ENCODE data around the gene CUL3. TPM values are rescaled to one million over a fixed set of nuclear protein-coding genes. Genes with fewer than 3 reads are reported as not detected.

CUL3 gene
- total RNA-seq, 2 donors from 2014 or later = 47.4 to 74.1 TPM

GRCh38 chr2:224479826-224480225 is 105.3 kb downstream of the CUL3 start:
- no peak for DNase-seq (ENCODE audit: low spot score)
- Histone ChIP-seq H3K9me3 (no peaks in the 10 kb centered on the region), H3K27me3 (replicated peaks; ENCODE audit: insufficient read depth) (no peaks in the 10 kb centered on the region), H3K4me1 (ENCODE audit: control insufficient read depth in 1 of 2, low read depth in 2 of 2) (peaks cover 0 to 9% of the 10 kb centered on the region in 2 donors), H3K27ac (no peak overlapping the region), H3K4me3 (no peak overlapping the region), H3K36me3 (peaks cover 25% of the 10 kb centered on the region)
- ATAC-seq (ENCODE audit: insufficient number of reproducible peaks, low FRiP score, low read depth) = no peak
- TF ChIP-seq, protein P1, sequence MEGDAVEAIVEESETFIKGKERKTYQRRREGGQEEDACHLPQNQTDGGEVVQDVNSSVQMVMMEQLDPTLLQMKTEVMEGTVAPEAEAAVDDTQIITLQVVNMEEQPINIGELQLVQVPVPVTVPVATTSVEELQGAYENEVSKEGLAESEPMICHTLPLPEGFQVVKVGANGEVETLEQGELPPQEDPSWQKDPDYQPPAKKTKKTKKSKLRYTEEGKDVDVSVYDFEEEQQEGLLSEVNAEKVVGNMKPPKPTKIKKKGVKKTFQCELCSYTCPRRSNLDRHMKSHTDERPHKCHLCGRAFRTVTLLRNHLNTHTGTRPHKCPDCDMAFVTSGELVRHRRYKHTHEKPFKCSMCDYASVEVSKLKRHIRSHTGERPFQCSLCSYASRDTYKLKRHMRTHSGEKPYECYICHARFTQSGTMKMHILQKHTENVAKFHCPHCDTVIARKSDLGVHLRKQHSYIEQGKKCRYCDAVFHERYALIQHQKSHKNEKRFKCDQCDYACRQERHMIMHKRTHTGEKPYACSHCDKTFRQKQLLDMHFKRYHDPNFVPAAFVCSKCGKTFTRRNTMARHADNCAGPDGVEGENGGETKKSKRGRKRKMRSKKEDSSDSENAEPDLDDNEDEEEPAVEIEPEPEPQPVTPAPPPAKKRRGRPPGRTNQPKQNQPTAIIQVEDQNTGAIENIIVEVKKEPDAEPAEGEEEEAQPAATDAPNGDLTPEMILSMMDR (IDR thresholded peaks at IDR 0.05) = no peak

DNA sequence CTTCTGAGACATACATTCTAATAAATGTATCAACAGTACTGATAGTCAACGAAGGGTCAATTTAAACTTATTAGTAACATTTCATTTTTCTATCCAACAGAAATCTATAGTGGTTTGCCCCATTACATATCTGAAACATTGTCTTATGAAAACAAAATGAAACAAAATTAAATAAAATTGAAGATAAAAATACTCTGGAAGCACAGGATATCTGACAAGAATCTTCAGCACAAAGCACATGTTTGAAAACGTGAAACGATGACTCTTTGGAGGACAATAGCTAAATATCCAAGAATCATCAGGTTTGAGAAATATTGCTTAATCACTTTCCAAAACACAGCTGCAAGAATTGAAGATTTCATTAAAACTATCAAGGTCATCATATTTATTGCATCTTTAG is 112.3 kb downstream of the CUL3 start:
- Histone ChIP-seq H3K27ac (no peak overlapping the region), H3K4me3 (no peak overlapping the region), H3K36me3 (peaks cover 31% of the 10 kb centered on the region), H3K4me1 (ENCODE audit: control insufficient read depth in 1 of 2, low read depth in 2 of 2) (no peaks in the 10 kb centered on the region), H3K9me3 (no peaks in the 10 kb centered on the region), H3K27me3 (replicated peaks; ENCODE audit: insufficient read depth) (no peaks in the 10 kb centered on the region)
- DNase-seq (ENCODE audit: low spot score) = no peak
- TF ChIP-seq, protein P1 (IDR thresholded peaks at IDR 0.05) = no peak
- ATAC-seq (ENCODE audit: insufficient number of reproducible peaks, low FRiP score, low read depth) = no peak

DNA sequence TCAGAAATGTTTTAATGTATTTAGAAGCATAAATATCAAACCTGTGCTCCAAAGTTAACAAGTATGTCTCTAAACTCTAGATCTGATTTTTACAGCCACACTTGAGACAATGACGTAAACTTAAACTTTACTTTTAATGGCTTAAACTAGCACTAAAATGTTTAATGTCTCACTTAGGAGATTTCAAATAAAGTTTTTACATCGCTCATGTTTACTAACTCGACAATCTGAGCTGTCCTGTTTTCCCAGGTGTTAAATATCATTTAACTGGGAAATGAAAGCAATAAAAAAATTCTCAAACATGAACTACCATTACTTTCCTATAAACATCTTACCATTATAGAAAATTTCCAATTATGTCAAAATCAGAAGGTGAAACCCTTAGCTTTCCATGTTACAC is 113.0 kb downstream of the CUL3 start:
- no peak for ATAC-seq (ENCODE audit: insufficient number of reproducible peaks, low FRiP score, low read depth)
- Histone ChIP-seq H3K4me1 (ENCODE audit: control insufficient read depth in 1 of 2, low read depth in 2 of 2) (no peaks in the 10 kb centered on the region), H3K27ac (no peak overlapping the region), H3K9me3 (no peaks in the 10 kb centered on the region), H3K36me3 (peaks cover 25% of the 10 kb centered on the region), H3K4me3 (no peak overlapping the region), H3K27me3 (replicated peaks; ENCODE audit: insufficient read depth) (no peaks in the 10 kb centered on the region)
- TF ChIP-seq, protein P1 (IDR thresholded peaks at IDR 0.05) = no peak
- DNase-seq (ENCODE audit: low spot score) = no peak

DNA sequence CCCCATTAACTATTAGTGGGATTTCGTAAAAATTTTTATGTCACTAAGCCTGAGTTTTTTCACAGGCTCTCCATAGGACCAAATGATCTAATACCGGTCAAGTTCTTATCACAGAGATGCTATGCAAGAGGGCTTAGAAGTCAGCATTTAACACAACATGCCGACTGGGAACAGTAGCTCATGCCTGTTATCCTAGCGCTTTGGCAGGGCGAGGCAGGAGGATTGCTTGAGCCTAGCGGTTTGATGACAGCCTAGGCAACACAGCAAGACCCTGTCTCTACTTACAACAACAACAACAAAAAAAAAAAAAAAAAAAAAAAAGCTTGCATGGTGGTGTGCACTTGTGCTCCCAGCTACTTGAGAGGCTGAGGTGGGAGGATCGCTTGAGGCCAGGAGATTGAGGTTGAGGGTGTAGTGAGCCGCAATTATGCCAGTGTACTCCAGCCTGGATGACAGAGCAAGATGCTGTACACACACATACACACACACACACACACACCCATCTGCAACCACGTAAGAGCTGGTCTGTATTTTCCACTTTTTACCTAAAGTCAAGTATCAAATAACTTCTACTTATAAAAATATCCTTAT is 115.7 kb downstream of the CUL3 start:
- Histone ChIP-seq H3K9me3 (no peaks in the 10 kb centered on the region), H3K27me3 (replicated peaks; ENCODE audit: insufficient read depth) (no peaks in the 10 kb centered on the region), H3K36me3 (peaks cover 6% of the 10 kb centered on the region), H3K27ac (no peak overlapping the region), H3K4me1 (ENCODE audit: control insufficient read depth in 1 of 2, low read depth in 2 of 2) (no peaks in the 10 kb centered on the region), H3K4me3 (no peak overlapping the region)
- TF ChIP-seq, protein P1 (IDR thresholded peaks at IDR 0.05) = no peak
- DNase-seq (ENCODE audit: low spot score) (no peak), ATAC-seq (ENCODE audit: insufficient number of reproducible peaks, low FRiP score, low read depth) (no peak)

- H3K27me3 ChIP-seq (replicated peaks; ENCODE audit: insufficient read depth) = no peaks in the 10 kb centered on the region
- no peaks in the 10 kb centered on the region for H3K4me1 ChIP-seq (ENCODE audit: control insufficient read depth in 1 of 2, low read depth in 2 of 2)
- no peak for ATAC-seq (ENCODE audit: insufficient number of reproducible peaks, low FRiP score, low read depth)
- no peaks in the 10 kb centered on the region for H3K9me3 ChIP-seq
- H3K27ac ChIP-seq = no peak overlapping the region
- H3K36me3 ChIP-seq = no peaks in the 10 kb centered on the region
- no peak for DNase-seq (ENCODE audit: low spot score)
- TF ChIP-seq, protein P1 (IDR thresholded peaks at IDR 0.05) = no peak
- H3K4me3 ChIP-seq = no peak overlapping the region
These were observed 118.8 kb downstream of the CUL3 start for GRCh38 chr2:224466304-224466895.

Measured in thoracic aorta (tissue), 2 donors.